BJ (cell line): ENCODE data around the gene KIRREL3. TPM values are rescaled to one million over a fixed set of nuclear protein-coding genes. Genes with fewer than 3 reads are reported as not detected.

Experiments
- CTCF ChIA-PET: fragments of 350-600 bp; formaldehyde crosslinking; extraction: SDS; loops from one replicate; lab custom pipeline; 2021; ENCODE audit warnings: antibody characterized with exemption, inconsistent platforms; lab: Yijun Ruan, JAX
- POLR2A ChIA-PET: fragments of 300-600 bp; sonication (Branson Sonifier 250); formaldehyde crosslinking; extraction: SDS; loops from one replicate; lab custom pipeline; 2021; ENCODE audit warnings: antibody characterized with exemption; lab: Charles Lee
- DNase-seq: peaks from one replicate; pipeline ENCODE4 v3.0.0-alpha.2; 2011; ENCODE audit warnings: low read depth
- H3K27me3 ChIP-seq: 2 replicates; pipeline ENCODE4 v1.6.0; 2011; ENCODE audit warnings: low read length; ENCODE audit not compliant: control insufficient read depth, insufficient read depth
- H3K36me3 ChIP-seq: 2 replicates; pipeline ENCODE4 v1.5.1; 2011; ENCODE audit warnings: low read length; ENCODE audit not compliant: control insufficient read depth, insufficient read depth
- H3K4me3 ChIP-seq: 2 replicates; pipeline ENCODE4 v1.5.1; 2011; ENCODE audit warnings: low read depth, mild to moderate bottlenecking, control low read depth, low read length
- CTCF ChIP-seq: IDR thresholded peaks from 2 replicates; pipeline ENCODE4 v1.5.1; 2011; ENCODE audit warnings: low read depth, mild to moderate bottlenecking, control low read depth, inconsistent platforms, low read length, moderate library complexity; ENCODE audit not compliant: insufficient read depth
- polyA plus RNA-seq: library from polyadenylated mRNA; depleted of rRNA; stranded (reverse); fragments of >200 nt; gene quantifications from 2 replicates; pipeline ENCODE4 v1.2.3, GENCODE V29; 2011

Gene KIRREL3
- polyA plus RNA-seq, 1 experiment = 19.6 TPM

GRCh38 chr11:126575849-126576248, 424.7 kb downstream of the KIRREL3 start:
- ChIA-PET POLR2A (no interaction called here), CTCF (interaction anchor here (1.2 kb wide), 1 partner anchor 53 kb away, joined by 3 read pairs; no protein-coding TSS in a partner anchor)
- H3K27me3 ChIP-seq = no peaks in the 10 kb centered on the region
- no peaks in the 10 kb centered on the region for H3K36me3 ChIP-seq
- H3K4me3 ChIP-seq = no peak overlapping the region
- no peak for DNase-seq
- TF ChIP-seq CTCF = no peak

- TF ChIP-seq CTCF = peak; percentile 35; the same call in 1 of the 2 replicates
- no peaks in the 10 kb centered on the region for H3K27me3 ChIP-seq
- H3K36me3 ChIP-seq = no peaks in the 10 kb centered on the region
- DNase-seq = no peak
- ChIA-PET CTCF (interaction anchor here (0.7 to 1.4 kb wide), 5 partner anchors 8 to 417 kb away, joined by 3 to 5 read pairs (median 3); no protein-coding TSS in a partner anchor), POLR2A (no interaction called here)
- H3K4me3 ChIP-seq = no peak overlapping the region
Observed at GRCh38 chr11:126573325-126573978, 427.1 kb downstream of the KIRREL3 start.

GRCh38 chr11:126570489-126570888, 430.1 kb downstream of the KIRREL3 start:
- TF ChIP-seq CTCF = no peak
- ChIA-PET CTCF (no interaction called here), POLR2A (no interaction called here)
- Histone ChIP-seq H3K27me3 (no peaks in the 10 kb centered on the region), H3K36me3 (peaks cover 2% of the 10 kb centered on the region; the same call in 1 of the 2 replicates), H3K4me3 (no peak overlapping the region)
- no peak for DNase-seq

GRCh38 chr11:126567419-126567818, 433.2 kb downstream of the KIRREL3 start:
- DNase-seq = no peak
- CTCF ChIA-PET = interaction anchor here (0.8 kb wide), 1 partner anchor 19 kb away, joined by 3 read pairs; no protein-coding TSS in a partner anchor

More at GRCh38 chr11:126567419-126567818, 433.2 kb downstream of the KIRREL3 start:
- no peak for TF ChIP-seq CTCF
- POLR2A ChIA-PET = no interaction called here
- Histone ChIP-seq H3K4me3 (no peak overlapping the region), H3K36me3 (peaks cover 2% of the 10 kb centered on the region; the same call in 1 of the 2 replicates), H3K27me3 (no peaks in the 10 kb centered on the region)
